Germinal center (tissue), 1 donor: ENCODE data around the gene ELF3.
"Not testable (repeated sequence)": the region's sequence is repeated elsewhere in the genome, so short reads cannot be mapped to it uniquely, and the experiment has no call there.

Experiments used
- DNase-seq: peaks from one replicate; pipeline ENCODE4 v3.0.0; 2012; ENCODE audit warnings: mixed read lengths, low spot score

The ELF3 gene

GRCh38 chr1:202036595-202037387 is 26.4 kb downstream of the ELF3 start:
- DNase-seq, result no peak

DNA sequence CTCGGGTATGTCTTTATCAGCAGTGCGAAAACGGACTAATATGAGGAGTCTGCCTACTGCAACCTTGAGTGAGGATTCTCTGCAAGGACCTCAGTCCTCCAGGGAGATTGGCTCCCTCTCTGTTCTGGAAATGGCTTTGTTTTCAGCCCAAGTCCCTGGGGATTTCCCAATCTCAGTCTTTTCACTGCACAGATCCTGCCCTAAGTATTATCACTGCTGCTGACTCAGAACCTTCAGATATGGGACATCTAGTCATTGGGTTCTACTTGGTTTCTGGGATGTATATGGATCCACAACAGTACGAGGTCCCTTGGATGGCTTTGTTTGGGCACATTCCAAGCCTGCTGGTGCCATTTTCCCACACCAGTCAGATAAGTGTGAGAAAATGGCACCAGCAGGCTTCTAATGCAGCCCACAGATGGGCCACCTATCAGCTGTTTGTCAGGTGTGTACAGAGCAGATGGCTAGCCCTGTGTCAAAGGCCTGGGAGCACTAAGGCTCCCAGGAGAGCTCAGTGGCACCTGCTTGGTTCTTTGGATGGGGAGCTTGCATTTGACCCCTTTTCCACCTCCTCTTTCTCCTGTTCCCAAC is 27.4 kb downstream of the ELF3 start:
- no peak for DNase-seq

DNA sequence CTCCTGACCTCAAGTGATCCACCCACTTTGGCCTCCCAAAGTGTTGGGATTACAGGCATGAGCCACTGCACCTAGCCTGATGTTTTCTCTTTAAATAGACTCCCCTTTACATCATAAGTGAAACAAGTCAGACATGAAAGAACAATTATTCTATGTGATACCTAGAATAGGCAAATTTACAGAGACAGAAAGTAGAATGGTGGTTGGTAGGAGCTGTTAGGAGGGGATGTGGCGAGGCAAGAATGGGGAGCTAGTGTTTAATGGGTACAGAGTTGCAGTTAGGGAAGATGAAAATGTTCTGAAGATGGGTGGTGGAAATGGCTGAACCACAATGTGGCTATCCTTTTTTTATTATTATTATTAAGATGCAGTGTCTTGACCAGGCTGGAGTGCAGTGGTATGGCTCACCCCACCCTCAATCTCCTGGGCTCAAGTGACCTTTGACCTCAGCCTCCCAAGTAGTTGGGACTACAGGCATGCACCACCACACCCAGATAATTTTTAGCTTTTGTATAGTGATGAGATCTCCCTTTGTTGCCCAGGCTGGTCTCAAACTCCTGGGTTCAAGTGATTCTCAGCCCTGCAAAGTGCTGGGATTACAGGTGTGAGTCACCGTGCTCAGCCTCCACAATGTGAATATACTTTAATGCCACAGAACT is 28.4 kb downstream of the ELF3 start:
- no peak for DNase-seq

DNA sequence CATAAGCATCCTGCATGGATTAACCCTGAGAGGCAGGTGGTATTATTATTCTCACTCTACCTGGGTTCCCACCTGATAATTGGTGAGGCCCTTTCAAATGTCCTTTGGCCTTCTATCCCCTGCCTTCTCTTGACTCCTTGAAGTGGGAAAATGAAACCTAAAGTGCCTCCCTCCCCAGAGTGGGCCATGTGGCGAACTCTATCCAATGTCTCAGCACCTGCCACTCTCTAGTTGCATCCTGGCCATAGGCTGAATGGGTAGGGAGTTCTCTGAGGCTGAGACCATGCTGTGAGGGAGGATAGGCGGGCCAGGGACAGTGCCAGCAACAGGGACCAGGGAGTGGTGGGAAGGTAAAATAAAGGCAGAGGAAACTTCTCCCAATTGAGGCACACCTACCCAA is 35.3 kb downstream of the ELF3 start:
- DNase-seq, result no peak

DNA sequence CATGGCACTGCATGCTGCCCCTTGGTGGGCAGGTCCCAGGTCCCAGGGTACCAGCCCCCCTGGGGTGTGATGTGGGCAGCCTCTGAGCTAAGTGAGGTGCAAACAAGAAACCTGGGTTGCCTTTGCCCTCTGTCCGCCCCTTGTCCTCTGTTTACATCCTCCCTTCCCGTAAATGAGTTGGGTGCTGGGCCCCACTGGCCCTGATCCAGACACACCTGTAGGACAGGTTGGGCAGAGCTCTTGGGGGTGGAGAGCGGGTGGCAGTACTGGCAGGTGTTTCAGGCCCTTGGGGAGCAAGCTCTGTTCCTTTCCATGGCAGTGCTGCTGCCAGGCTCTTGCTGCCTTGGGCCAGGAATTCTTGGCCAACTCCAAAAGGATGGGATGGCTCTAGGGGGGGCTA is 35.8 kb downstream of the ELF3 start:
- DNase-seq, result no peak

DNA sequence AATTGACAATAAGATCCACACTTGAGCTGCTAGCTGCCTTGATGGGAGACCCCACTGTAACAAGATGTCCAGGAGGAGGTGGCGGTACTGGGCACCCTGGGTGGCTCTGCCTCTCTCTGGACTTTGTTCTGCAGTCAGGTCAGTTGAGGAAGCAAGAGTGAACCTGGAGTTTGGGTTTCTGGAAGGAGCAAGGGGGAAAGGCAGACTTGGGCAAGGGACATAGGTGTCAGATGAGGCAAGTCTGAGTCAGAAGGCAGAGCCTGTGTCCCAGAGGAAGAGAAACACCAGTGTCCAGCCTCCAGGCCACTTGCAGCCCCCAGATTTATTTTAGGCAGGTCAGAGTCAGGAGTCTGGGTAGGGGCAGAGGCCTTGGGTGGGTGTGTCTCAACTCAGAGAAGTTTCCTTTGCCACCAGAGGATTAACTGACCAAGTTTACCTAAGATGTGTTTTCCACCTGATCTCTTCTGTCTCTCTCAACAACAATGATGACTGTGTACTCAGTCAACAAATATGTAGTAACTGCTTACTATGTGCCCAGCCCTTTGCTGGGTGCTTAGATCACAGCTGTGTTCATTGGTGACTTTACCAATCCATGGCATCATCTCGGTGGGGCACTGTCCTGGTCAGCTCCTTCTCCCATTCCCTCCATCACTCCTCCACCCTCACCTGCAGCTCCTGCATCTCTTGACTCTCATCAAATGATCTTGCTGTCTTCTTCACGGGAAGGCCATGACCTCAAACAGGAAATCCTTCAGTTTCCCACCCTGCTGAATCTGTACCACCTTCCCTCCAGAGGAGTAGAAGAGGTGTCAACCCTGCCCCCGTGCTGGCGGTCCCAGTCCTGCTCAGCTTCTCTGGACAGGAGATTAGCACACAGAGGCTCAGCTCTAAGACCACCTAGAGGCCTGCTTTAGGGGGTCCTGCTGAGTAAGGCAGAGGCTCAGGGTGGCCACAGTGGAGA is 36.6 kb downstream of the ELF3 start:
- no peak for DNase-seq

GRCh38 chr1:202047977-202048376 is 37.6 kb downstream of the ELF3 start:
- no peak for DNase-seq

- no peak for DNase-seq
Measured at GRCh38 chr1:202049129-202049528, 38.7 kb downstream of the ELF3 start.

GRCh38 chr1:202054094-202054493 is 43.7 kb downstream of the ELF3 start:
- DNase-seq, result no peak

DNA sequence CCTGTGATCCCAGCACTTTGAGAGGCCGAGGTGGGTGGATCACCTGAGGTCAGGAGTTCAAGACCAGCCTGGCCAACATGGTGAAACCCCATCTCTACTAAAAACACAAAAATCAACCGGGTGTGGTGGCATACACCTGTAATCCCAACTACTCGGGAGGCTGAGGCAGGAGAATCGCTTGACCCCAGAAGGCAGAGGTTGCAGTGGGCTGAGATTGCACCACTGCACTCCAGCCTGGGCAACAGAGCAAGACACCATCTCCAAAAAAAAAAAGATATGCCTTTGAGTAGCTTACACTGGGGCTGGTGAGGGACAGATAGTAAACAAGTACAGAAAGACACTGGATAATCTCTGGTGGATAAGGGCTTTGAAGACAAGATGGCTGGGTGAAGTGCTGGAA is 44.3 kb downstream of the ELF3 start:
- DNase-seq, result not testable (repeated sequence)

GRCh38 chr1:202056644-202057334 is 46.4 kb downstream of the ELF3 start:
- DNase-seq, result no peak

- not testable (repeated sequence) for DNase-seq
Measured at GRCh38 chr1:202057335-202057704, 46.9 kb downstream of the ELF3 start.

GRCh38 chr1:202058001-202058908 is 47.9 kb downstream of the ELF3 start:
- no peak for DNase-seq

GRCh38 chr1:202061055-202061454 is 50.7 kb downstream of the ELF3 start:
- DNase-seq, result no peak

DNA sequence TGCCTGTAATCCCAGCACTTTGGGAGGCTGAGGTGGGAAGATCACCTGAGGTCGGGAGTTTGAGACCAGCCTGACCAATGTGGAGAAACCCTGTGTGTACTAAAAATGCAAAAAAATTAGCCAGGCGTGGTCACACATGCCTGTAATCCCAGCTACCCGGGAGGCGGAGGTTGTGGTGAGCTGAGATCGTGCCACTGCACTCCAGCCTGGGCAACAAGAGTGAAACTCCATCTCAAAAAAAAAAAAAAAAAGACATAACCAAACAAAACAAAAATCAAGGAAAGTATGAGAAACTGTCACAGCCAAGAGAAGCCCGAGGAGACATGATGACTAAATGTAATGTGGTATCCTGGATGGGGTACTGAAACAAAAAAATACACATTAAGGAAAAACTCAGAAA is 51.4 kb downstream of the ELF3 start:
- DNase-seq, result not testable (repeated sequence)

DNA sequence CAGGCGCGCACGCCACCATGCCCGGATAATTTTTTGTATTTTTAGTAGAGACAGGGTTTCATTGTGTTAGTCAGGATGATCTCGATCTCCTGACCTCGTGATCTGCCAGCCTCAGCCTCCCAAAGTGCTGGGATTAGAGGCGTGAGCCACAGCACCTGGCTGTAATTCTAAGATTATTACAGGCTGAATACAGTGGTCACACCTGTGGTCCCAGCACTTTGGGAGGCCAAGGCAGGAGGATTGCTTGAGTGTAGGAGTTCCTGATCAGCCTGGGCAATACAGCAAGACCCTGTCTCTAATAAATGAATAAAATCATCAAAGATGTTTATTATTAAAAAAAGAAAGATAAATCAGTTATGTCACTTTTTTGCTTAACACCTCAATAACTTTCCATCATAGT is 52.2 kb downstream of the ELF3 start:
- not testable (repeated sequence) for DNase-seq

DNA sequence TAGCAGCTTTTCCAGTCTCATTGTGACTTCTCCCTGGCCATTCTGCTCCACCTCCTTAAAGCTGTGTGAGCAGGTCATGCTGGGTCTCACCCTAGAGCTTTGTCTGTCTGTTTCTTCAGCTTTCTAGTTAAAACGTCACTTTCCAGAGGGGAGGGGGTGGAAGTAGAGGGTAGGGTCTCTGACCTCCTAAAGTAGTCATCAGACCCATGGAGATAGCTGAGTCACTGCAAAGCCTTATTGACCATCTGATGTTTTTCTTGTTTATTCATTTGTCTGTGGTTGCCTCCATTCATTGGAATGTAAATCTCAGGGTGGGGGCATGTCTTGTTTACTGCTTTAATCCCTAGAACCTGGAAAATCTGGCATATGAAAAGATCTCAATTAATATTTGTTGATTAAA is 52.7 kb downstream of the ELF3 start:
- DNase-seq, result no peak

DNA sequence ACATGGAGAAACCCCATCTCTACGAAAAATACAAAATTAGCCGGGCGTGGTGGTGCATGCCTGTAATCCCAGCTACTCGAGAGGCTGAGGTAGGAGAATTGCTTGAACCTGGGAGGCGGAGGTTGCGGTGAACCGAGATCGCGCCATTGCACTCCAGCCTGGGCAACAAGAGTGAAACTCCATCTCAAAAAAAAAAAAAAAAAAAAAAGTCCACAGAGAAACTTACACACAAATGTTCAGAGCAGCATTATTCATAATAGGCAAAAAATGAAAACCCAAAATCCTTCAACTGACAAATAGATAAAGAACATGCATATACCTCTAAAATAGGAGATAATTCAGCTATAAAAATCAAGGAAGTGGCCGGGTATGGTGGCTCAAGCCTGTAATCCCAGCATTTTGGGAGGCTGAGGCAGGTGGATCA is 54.5 kb downstream of the ELF3 start:
- not testable (repeated sequence) for DNase-seq
